PC-3 (cell line): ENCODE results near the gene C11orf68. TPM values are rescaled to one million over a fixed set of nuclear protein-coding genes. Genes with fewer than 3 reads are reported as not detected.
A peak's percentile ranks its signal among the peaks of the same experiment; 100 is the strongest.

Source experiments
- ATAC-seq: fragments of 200-7000 bp; cut with Tn5 transposase; 2 replicates; pipeline ENCODE4 v1.9.1; 2020; ENCODE audit warnings: mild to moderate bottlenecking, moderate library complexity
- BruUV-seq: library from RNA; stranded (reverse); fragments of 400-500 nt; replicated peaks from 2 replicates; lab custom pipeline; 2021; lab: Mats Ljungman, UMichigan
- CTCF ChIA-PET: fragments of 300-600 bp; sonication (Branson Sonifier 250); formaldehyde crosslinking; loops from one replicate; lab custom pipeline; 2022; ENCODE audit warnings: antibody characterized with exemption; lab: Charles Lee
- POLR2A ChIA-PET: fragments of 300-600 bp; sonication (Branson Sonifier 250); formaldehyde crosslinking; loops from one replicate; lab custom pipeline; 2022; ENCODE audit warnings: antibody characterized with exemption; ENCODE audit not compliant: unreplicated experiment; lab: Charles Lee
- DNase-seq: peaks from one replicate; pipeline ENCODE4 v3.0.0-alpha.2; 2015
- H2AFZ ChIP-seq: fragments of 300-600 bp; sonication (generic); 2 replicates; pipeline ENCODE4 v1.6.0; 2016; ENCODE audit warnings: antibody characterized with exemption, low read length
- H3F3A ChIP-seq: fragments of 300-600 bp; sonication (generic); one replicate; pipeline ENCODE4 v1.6.0; 2017; ENCODE audit warnings: antibody characterized with exemption, low read length, control low read depth, mild to moderate bottlenecking; ENCODE audit not compliant: unreplicated experiment
- H3K27ac ChIP-seq: fragments of 300-600 bp; sonication (generic); 2 replicates; pipeline ENCODE4 v1.5.1; 2016; ENCODE audit warnings: mild to moderate bottlenecking, low read length
- H3K27me3 ChIP-seq: fragments of 300-600 bp; sonication (generic); 2 replicates; pipeline ENCODE4 v1.6.1; 2016; ENCODE audit warnings: low read length, mixed read lengths
- H3K36me3 ChIP-seq: fragments of 300-600 bp; sonication (generic); 2 replicates; pipeline ENCODE4 v1.6.1; 2016; ENCODE audit warnings: low read depth, mixed run types, low read length, mixed read lengths
- H3K4me1 ChIP-seq: fragments of 300-600 bp; sonication (generic); 2 replicates; pipeline ENCODE4 v1.5.1; 2016; ENCODE audit warnings: low read length; ENCODE audit not compliant: insufficient read depth
- H3K4me2 ChIP-seq: fragments of 300-600 bp; sonication (generic); 2 replicates; pipeline ENCODE4 v1.6.0; 2016; ENCODE audit warnings: low read length
- H3K4me3 ChIP-seq: fragments of 300-600 bp; sonication (generic); 2 replicates; pipeline ENCODE4 v1.5.1; 2016; ENCODE audit warnings: mild to moderate bottlenecking, low read length, mixed read lengths
- H3K79me2 ChIP-seq: fragments of 300-600 bp; sonication (generic); 2 replicates; pipeline ENCODE4 v1.6.1; 2017; ENCODE audit warnings: low read length, mixed read lengths
- H3K9ac ChIP-seq: fragments of 300-600 bp; sonication (generic); 2 replicates; pipeline ENCODE4 v1.6.0; 2016; ENCODE audit warnings: mild to moderate bottlenecking, low read length
- H3K9me2 ChIP-seq: fragments of 300-600 bp; sonication (generic); replicated peaks from 2 replicates; pipeline ENCODE4 v1.6.1; 2016; ENCODE audit warnings: mixed run types, low read length, mixed read lengths
- H3K9me3 ChIP-seq: fragments of 300-600 bp; sonication (generic); 2 replicates; pipeline ENCODE4 v1.6.1; 2016; ENCODE audit warnings: low read length, mixed read lengths
- H4K20me1 ChIP-seq: fragments of 300-600 bp; sonication (generic); 2 replicates; pipeline ENCODE4 v1.6.1; 2016; ENCODE audit warnings: low read length, mixed read lengths
- EZH2 ChIP-seq: fragments of 300-600 bp; sonication (generic); IDR thresholded peaks from one replicate; pipeline ENCODE4 v1.6.1; 2017; ENCODE audit warnings: antibody characterized with exemption, mild to moderate bottlenecking, low read length; ENCODE audit not compliant: unreplicated experiment
- EZH2phosphoT487 ChIP-seq: fragments of 300-600 bp; sonication (generic); IDR thresholded peaks from 2 replicates; pipeline ENCODE4 v1.6.1; 2018; ENCODE audit warnings: mild to moderate bottlenecking, antibody characterized with exemption, low read length, borderline replicate concordance
- intact Hi-C: fragments of 100-400 bp; cut with micrococcal nuclease; formaldehyde crosslinking; loops from 2 replicates; pipeline ENCODE4 v1.9.0; 2023
- total RNA-seq: library from RNA; depleted of rRNA; stranded (reverse); fragments of >200 nt; gene quantifications from 2 replicates; pipeline ENCODE4 v1.2.3, GENCODE V29; 2014
- TF ChIP-seq, protein P1 (sequence below): fragments of 300-600 bp; sonication (generic); conservative IDR thresholded peaks from 2 replicates; pipeline ENCODE4 v1.5.1; 2017; ENCODE audit warnings: antibody characterized with exemption, low read depth, mild to moderate bottlenecking, low read length

Gene C11orf68
- total RNA-seq, 1 experiment from 2014 or later, result 61.3 TPM

DNA sequence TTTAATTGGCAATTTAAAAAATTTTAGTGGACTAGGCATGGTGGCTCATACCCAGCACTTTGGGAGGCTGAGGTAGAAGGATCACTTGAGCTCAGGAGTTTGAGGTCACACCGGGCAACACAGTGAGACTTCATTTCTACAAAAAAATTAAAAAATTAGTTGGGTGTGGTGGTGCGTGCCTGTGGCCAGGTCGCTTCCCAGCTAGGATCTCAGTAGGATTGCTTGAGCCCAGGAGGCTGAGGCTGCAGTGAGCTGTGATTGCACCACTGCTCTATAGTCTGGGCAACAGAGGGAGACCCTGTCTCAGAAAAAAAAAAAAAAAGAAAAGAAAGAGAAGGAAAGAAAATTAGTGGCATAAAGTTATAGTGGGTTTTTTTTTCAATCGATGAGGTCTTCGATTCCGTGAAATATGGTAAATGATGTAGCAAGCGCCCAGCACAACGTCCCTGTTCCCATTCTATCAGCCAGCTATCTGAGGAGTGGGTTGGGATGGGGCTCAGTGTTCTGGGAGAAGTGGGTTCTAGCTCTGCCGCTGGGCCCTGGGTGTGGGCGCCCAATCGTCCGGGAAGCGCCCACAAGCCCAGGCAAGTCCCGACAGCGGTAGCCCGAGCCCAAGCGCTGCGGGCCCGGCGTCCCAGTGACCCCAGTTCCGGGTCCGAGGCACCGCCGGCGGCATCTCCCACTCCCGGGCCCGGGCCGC is 20.1 kb downstream of the C11orf68 start:
- H2AFZ ChIP-seq, result no peak overlapping the region
- intact Hi-C loops, result no loop called here
- POLR2A ChIA-PET, result interaction anchor here (0.5 to 1.7 kb wide), 6 partner anchors 10 to 38 kb away, joined by 3 to 14 read pairs (median 8); partner anchors contain the start of gene FIBP
- ATAC-seq (no peak), DNase-seq (no peak)
- H3K79me2 ChIP-seq, result peaks cover 97% of the 10 kb centered on the region
- peaks cover 52% of the 10 kb centered on the region for H4K20me1 ChIP-seq
- H3K9ac ChIP-seq, result peak overlapping the region; percentile 98
- no peaks in the 10 kb centered on the region for H3K9me3 ChIP-seq
- no peak for TF ChIP-seq EZH2
- TF ChIP-seq, protein P1, sequence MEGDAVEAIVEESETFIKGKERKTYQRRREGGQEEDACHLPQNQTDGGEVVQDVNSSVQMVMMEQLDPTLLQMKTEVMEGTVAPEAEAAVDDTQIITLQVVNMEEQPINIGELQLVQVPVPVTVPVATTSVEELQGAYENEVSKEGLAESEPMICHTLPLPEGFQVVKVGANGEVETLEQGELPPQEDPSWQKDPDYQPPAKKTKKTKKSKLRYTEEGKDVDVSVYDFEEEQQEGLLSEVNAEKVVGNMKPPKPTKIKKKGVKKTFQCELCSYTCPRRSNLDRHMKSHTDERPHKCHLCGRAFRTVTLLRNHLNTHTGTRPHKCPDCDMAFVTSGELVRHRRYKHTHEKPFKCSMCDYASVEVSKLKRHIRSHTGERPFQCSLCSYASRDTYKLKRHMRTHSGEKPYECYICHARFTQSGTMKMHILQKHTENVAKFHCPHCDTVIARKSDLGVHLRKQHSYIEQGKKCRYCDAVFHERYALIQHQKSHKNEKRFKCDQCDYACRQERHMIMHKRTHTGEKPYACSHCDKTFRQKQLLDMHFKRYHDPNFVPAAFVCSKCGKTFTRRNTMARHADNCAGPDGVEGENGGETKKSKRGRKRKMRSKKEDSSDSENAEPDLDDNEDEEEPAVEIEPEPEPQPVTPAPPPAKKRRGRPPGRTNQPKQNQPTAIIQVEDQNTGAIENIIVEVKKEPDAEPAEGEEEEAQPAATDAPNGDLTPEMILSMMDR, result no peak
- no peak for TF ChIP-seq EZH2phosphoT487
- peaks cover 54% of the 10 kb centered on the region for H3K36me3 ChIP-seq
- TSS peak; percentile 28 for BruUV-seq
- peak overlapping the region; percentile 96 for H3K4me2 ChIP-seq
- CTCF ChIA-PET, result interaction anchor here (0.5 to 0.6 kb wide), 2 partner anchors 11 to 283 kb away, joined by 3 to 7 read pairs; partner anchors contain the start of genes FIBP and PCNX3
- H3K27me3 ChIP-seq, result no peaks in the 10 kb centered on the region
- H3K27ac ChIP-seq, result peak overlapping the region; percentile 96
- H3F3A ChIP-seq, result peaks cover 43% of the 10 kb centered on the region
- H3K4me3 ChIP-seq, result peak overlapping the region; percentile 78
- H3K4me1 ChIP-seq, result peaks cover 59% of the 10 kb centered on the region
- no peaks in the 10 kb centered on the region for H3K9me2 ChIP-seq

DNA sequence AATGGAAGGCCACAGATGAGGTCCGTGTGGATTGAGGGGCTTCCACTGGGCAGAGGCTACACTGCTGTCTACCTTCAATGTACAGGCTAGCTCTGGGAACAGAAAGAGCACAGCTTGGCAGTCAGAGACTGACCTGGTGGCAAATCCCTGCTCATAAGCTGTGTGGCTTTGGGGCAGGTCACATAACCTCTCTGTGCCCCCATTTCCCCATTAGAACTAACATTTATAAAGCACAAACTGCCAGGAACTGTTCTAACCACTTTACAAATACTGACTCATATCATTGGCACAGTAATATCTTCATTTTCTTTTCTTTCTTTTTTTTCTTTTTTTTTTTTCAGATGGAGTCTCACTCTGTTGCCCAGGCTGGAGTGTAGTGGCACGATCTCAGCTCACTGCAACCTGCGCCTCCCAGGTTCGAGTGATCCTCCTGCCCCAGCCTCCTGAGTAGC is 21.8 kb downstream of the C11orf68 start:
- CTCF ChIA-PET, result interaction anchor here (0.8 kb wide), 1 partner anchor 15 kb away, joined by 3 read pairs; no protein-coding TSS in a partner anchor
- no peaks in the 10 kb centered on the region for H3K9me3 ChIP-seq
- no peaks in the 10 kb centered on the region for H3K27me3 ChIP-seq
- TF ChIP-seq EZH2 (no peak), EZH2phosphoT487 (no peak)
- TF ChIP-seq, protein P1, result no peak
- H3K9me2 ChIP-seq, result no peaks in the 10 kb centered on the region
- DNase-seq, result peak; percentile 30
- H3K4me2 ChIP-seq, result peak overlapping the region; percentile 96
- POLR2A ChIA-PET, result interaction anchor here (0.5 to 0.8 kb wide), 2 partner anchors 14 to 19 kb away, joined by 3 read pairs; no protein-coding TSS in a partner anchor
- intact Hi-C loops, result loop anchor here (2.0 kb wide), 1 partner anchor 16 kb away; no protein-coding TSS in a partner anchor
- H4K20me1 ChIP-seq, result peaks cover 64% of the 10 kb centered on the region
- H2AFZ ChIP-seq, result no peak overlapping the region
- H3K79me2 ChIP-seq, result peaks cover 84% of the 10 kb centered on the region
- ATAC-seq, result no peak
- H3K36me3 ChIP-seq, result peaks cover 64% of the 10 kb centered on the region
- peaks cover 57% of the 10 kb centered on the region for H3F3A ChIP-seq
- peak overlapping the region; percentile 98 for H3K9ac ChIP-seq
- peaks cover 45% of the 10 kb centered on the region for H3K4me1 ChIP-seq
- H3K4me3 ChIP-seq, result peak overlapping the region; percentile 78
- peak overlapping the region; percentile 96 for H3K27ac ChIP-seq
- BruUV-seq, result no TSS peak
